ENCODE results near the gene EFNB3.

The EFNB3 gene, protein sequence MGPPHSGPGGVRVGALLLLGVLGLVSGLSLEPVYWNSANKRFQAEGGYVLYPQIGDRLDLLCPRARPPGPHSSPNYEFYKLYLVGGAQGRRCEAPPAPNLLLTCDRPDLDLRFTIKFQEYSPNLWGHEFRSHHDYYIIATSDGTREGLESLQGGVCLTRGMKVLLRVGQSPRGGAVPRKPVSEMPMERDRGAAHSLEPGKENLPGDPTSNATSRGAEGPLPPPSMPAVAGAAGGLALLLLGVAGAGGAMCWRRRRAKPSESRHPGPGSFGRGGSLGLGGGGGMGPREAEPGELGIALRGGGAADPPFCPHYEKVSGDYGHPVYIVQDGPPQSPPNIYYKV

DNA sequence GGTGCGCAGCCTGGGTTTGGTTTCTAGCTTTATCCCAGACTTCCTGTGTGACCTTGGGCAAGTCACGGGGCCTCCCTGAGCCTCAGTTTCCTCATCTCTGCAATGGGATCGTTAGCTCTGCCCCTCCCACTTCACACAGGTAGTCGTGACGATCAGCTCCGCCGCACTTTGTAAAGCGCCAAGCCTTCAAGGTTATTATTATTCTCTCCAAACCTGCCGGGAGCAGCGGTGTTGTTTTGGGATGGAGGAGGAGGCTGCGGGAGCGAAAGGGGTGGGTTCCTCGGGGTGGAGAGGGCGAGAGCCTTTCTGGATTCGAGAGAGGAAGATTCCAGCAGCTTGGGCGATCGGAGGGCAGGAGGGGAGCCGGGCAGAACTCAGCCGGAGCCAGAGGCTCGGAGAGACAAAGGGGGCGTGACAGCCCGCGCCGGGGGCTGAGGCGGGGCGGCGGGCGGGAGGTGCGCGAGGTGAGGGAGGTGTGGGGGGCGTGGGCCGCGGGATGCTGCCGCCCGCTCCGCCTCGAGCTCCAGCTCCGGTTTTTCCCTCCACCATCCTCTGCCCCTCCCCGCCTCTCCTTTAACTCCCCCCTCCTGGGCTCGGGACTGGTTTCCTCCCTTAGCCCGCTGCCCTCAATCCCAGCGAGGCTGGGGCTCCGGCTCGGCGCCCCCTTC lies at the start of gene EFNB3:
Gene EFNB3, plus strand, starts transcription at position 602 of the 668 bp plus-strand sequence. CDS start 397 bp downstream, outside the sequence.
- DNase-seq (ENCODE audit: low spot score), result no peak

DNA sequence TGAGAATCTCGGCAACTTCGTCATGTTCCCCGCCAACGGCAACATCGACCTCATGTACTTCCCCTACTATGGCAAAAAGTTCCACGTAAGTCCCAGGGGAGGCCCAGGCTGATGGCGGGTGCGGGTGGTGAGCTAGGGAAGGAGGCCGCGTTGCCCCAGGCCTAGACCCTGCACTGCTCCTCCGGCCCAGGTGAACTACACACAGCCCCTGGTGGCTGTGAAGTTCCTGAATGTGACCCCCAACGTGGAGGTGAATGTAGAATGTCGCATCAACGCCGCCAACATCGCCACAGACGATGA lies 49.5 kb upstream of the EFNB3 start:
- DNase-seq (ENCODE audit: low spot score), result no peak

DNA sequence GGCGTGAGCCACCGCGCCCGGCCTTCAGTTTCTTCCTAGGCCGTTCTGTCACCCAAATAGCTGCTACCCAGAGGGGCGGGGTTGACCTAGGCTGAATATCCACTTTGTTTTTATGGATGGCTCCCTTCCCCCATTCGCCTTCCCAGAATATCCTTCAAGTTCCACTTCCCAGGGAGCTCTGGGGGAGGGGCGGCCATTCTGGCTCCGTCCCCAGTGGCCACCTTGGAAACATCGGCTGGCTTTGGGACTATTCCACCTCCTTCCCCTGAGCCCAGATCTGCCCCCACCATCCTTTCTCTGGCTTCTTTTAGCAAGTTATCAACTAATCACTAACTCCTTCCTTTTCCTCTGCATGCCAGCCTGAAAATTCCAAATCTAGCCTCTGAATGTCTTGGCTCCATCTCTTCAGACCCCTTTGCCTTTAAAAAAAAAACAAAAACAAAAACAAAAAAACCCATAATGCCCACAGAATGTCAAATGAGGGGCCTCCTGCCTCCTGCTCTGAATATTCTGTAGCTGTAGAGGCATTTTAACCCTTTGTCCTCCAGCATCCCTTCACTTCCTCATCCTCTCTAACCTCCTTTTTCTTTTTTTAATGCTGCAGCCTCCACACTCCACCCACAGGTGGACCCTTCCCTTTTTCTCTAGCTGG lies 47.9 kb upstream of the EFNB3 start:
- DNase-seq (ENCODE audit: low spot score), result no peak

DNA sequence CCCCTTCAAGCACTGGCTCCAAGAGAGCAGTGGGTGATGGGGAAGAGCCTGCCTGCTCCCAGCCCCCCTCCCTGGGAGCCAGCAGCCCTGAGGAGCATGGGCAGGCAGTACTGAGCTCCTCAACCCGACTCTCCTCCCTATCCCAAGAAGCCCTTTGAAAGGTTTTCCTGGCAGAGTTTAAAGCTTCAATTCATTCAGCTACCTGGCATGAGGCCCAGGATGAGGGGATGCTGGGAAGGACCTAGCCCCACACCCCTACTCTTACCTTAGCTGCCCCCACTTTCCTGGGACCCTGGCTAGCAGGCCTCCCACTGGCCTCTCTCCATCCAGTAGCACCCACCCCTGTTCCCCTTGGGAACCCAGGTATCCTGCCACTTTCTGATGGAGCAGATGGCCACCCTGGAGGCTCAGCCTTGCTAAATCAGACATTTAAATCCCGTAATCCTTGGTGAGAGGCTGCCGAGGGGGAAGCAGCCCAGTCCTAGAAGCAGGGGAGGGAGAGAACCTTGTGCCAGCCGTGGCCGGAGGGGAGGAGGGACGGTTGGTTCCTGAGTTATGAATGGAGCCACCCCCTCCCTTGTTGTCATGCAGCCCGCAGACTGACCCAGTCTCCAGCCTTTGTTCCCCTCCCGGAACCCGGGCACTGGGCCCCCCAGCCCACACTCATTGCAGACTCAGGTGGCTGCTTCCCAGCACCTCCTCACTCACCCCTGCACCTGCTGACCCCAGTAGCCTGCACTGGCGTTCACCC lies 37.2 kb upstream of the EFNB3 start:
- no peak for DNase-seq (ENCODE audit: low spot score)

DNA sequence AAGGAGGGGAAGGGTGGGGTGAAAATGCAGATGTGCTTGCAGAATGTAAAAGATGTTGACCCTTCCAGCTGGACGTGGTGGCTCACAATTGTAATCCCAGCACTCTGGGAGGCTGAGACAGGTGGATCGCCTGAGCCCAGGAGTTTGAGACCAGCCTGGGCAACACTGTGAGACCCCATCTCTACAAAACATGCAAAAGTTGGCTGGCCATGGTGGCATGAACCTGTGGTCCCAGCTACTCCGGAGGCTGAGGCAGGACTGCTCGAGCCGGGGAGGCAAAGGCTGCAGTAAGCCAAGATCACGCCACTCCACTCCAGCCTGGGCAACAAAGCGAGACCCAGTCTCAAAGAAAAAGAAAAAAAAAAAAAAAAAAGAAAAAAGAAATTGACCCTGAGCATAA lies 36.5 kb upstream of the EFNB3 start:
- no peak for DNase-seq (ENCODE audit: low spot score)

DNA sequence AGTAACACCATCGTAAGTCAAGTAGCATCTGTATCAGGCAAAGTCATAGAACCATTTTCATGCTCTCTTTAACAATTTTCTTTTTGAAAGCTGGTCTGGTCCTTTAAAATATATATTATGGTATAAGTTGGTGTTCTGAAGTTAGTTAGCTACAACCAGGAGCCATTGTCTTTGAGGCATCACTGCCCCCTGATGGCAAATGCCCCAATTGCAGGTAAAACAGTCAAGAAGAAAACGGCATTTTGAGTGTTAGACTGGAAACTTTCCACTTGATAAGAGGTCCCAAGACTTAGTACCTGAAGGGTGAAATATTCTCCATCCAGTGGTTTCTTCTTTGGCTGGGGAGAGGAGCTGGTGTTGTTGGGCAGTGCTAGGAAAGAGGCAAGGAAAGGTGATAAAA lies 31.8 kb upstream of the EFNB3 start:
- peak; percentile 18 for DNase-seq (ENCODE audit: low spot score)

DNA sequence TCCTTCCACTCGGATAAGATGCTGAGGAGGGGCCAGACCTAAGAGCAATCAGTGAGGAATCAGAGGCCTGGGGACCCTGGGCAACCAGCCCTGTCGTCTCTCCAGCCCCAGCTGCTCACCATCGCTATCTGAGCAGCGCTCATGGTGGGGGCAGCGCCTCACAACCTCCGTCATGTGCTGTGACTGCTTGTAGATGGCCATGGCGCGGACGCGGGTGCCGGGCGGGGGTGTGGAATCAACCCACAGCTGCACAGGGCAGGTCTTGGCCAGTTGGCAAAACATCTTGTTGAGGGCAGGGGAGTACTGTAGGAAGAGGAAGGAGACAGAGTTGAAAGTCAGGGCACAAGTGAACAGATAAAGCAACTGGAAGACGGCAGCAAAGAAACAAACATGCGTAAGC lies 30.1 kb upstream of the EFNB3 start:
- no peak for DNase-seq (ENCODE audit: low spot score)

DNA sequence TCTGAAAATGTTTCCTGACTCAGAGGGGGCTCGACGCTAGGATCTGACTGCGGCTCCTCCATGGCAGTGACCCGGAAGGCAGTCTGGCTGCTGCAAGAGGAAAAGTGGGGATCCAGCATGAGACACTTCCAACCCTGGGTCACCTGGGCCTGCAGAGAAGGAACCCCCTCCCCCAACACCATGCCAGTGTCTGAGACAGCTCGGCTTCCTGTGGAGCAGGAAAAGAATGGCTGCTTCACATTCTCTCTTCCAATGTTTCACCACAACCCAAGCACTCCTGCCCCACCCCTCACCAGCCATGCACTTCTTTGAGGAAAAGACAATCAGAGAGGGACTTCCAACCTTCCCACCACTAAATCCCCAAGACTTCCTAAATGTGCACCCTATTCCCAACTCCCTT lies 28.5 kb upstream of the EFNB3 start:
- no peak for DNase-seq (ENCODE audit: low spot score)

DNA sequence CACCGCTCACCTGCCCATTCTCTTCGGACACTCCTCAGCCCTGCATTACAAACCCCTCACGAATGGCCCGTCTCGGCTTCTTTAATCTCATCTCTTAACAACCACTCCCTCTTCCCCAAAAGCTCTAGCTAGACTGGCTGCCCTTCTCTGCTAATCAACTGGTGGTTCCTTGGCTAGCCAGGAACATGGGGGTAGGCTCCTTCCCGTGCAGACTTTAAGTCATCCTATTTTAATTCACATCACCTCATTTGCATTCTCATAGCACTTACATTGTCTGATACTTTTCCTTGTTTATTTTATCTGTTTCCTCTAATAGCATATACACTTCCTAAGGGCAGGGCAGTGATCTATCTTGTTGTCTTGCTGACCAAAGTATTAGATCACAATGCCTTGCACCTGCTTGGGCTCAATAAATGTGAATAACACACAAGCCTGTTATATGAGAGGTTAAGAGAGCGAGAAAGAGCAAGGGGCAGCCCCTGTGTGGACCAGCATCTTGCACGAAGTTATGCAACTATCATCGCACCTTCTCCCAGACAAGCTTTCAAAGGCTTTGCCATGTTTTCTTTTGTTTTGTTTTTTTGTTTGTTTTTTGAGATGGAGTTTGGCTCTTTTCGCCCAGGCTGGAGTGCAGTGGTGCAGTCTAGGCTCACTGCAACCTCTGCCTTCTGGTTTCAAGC lies 27.5 kb upstream of the EFNB3 start:
- DNase-seq (ENCODE audit: low spot score), result no peak

DNA sequence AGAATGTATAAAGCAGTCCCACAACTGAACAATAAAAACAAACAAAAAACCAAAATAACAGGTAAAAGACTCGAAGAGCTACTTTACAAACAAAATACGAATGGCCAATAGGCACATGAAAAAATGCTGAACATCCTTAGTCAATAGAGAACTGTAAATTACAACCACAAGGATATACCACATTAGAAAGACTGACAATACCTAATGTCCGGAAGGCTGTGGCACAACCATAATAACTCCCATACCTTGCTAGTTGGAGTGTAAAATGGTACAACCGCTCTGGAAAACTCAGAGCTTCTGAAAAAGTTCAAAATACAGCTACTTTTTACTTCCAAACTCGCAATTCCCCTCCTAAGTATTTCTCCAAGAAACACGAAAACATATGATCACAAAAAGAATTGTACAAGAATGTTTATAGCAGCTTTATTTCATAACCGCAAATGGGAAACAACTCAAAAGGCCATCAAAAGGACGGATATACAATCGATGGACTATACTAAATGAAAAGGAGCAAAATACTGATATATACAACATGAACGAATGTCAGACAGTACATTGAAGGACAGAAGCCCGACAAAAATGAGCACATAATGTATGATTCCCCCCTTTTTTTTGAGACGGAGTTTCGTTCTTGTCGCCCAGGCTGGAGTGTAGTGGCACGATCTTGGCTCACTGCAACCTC lies 20.0 kb upstream of the EFNB3 start:
- no peak for DNase-seq (ENCODE audit: low spot score)

DNA sequence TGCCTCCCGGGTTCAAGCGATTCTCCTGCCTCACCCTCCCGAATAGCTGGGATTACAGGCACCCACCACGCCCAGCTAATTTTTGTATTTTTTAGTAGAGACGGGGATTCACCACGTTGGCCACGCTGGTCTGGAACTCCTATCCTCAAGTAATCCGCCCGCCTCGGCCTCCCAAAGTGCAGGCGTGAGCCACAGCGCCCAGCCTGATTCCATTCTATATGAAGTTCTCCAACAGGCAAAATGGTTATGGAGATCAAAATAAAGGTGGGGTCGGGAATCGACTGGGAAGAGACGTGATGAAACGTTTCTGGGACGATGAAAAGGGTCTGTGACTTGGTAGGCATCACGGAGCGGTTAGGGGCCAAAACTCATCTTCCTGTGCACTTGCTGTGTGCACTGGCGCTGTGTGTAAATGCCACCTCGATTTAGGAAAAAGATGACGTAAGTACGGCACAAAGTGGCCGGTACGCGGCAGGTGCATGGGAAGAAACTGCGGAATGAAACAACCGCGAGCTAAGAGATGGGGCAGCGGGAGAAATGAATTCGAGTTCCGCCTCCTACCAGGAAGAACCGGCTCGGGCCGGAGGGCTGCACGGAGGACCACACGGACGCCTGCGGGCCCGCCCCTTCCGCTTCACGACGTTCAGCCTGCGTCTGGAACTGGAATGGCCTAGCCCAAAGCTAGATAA lies 19.3 kb upstream of the EFNB3 start:
- DNase-seq (ENCODE audit: low spot score), result peak; percentile 87

DNA sequence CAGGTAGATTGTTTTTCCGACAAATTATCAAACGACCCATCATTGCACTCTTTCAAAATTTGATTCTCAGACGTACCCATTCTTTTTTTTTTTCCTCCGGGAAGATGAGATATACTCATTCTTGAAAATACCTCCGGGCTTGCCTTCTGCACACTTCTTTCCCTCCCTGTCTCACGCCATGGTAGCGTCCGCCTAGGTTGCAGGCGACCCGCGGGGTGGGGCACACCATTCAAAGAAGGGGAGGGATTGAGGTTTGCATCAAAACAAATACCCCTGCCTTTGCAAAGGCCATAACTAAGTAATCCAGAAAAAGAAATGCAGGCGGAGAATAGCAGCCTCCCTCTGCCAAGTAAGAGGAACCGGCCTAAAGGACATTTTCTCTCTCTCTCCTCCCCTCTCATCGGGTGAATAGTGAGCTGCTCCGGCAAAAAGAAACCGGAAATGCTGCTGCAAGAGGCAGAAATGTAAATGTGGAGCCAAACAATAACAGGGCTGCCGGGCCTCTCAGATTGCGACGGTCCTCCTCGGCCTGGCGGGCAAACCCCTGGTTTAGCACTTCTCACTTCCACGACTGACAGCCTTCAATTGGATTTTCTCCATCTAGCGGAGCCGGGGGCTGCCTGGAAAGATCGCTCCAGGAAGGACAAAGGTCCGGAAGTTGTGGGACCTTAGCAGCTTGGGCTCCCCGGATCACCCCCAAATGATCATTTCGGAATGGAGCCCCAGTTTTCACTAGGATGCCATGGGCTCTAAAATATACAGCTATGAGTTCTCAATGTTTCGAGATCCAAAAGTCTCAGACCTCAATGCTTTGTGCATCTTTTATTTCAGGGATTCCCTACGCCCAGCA lies 18.6 kb upstream of the EFNB3 start:
- peak; percentile 75 for DNase-seq (ENCODE audit: low spot score)

DNA sequence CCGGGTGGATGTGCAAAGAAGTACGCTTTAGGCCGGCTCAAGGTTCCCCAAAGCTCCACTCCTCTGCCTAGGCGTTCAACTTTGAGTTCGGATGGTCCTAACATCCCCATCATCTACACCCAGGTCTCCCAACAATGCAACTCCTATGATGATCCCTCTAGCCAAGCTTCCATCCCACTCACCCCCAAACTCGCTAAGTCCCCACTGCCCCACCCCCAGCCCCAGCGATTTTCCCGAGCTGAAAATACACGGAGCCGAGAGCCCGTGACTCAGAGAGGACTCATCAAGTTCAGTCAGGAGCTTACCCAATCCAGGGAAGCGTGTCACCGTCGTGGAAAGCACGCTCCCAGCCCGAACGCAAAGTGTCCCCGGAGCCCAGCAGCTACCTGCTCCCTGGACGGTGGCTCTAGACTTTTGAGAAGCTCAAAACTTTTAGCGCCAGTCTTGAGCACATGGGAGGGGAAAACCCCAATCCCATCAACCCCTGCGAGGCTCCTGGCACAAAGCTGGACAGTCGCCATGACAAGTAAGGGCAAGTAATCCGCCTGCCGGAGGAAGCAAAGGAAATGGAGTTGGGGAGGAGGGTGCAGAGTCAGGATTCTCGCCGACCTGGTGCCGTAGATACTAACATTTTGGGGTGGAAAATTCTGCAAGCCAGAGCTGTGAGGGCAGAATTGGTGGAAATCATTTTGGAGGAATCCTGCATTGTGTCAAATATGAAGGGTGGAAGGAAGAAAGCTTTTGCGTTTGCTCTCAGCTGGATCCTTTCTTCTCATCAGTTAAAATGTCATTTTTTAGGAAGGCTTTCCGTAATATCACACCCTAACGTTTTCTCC lies 17.7 kb upstream of the EFNB3 start, which contains the start of gene TP53:
Gene TP53, minus strand, starts transcription at position 419 of the 836 bp plus-strand sequence. CDS start 10,896 bp downstream, outside the sequence.
- peak; percentile 89 for DNase-seq (ENCODE audit: low spot score)

DNA sequence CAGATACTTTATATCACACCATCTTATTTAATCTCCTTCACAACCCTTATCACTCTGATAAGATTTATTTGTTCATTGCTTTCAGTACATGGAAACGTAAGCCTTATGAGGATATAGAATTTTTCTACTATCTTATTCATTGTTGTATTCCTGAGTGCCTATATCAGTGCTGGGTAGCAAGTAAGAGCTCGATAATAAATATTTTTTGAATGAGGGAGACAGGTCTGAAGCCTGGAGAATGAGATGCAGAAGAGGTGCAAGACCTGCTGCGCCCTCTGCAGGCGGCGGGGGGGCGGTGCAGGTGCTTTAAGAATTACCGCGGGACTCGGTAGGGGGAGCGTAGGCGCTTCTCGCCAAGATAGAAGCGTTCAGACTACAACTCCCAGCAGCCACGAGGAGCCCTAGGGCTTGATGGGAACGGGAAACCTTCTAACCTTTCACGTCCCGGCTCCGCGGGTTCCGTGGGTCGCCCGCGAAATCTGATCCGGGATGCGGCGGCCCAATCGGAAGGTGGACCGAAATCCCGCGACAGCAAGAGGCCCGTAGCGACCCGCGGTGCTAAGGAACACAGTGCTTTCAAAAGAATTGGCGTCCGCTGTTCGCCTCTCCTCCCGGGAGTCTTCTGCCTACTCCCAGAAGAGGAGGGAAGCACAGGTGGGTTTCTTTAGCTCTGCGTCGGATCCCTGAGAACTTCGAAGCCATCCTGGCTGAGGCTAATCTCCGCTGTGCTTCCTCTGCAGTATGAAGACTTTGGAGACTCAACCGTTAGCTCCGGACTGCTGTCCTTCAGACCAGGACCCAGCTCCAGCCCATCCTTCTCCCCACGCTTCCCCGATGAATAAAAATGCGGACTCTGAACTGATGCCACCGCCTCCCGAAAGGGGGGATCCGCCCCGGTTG lies 16.8 kb upstream of the EFNB3 start, which contains the start of gene WRAP53:
Gene WRAP53, plus strand, starts transcription at position 570 of the 900 bp plus-strand sequence. Its CDS starts 172 bp downstream, at position 742.
- DNase-seq (ENCODE audit: low spot score), result peak; percentile 97

DNA sequence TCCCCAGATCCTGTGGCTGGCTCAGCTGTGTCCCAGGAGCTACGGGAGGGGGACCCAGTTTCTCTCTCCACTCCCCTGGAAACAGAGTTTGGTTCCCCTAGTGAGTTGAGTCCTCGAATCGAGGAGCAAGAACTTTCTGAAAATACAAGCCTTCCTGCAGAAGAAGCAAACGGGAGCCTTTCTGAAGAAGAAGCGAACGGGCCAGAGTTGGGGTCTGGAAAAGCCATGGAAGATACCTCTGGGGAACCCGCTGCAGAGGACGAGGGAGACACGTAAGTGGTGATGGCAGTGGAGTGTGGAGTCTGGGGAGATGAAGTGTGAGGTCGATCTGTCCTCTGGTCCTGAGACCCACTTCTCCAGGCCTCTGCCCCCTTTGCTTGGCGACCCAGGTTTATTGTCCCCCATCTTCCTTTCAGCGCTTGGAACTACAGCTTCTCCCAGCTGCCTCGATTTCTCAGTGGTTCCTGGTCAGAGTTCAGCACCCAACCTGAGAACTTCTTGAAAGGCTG lies 16.1 kb upstream of the EFNB3 start:
- DNase-seq (ENCODE audit: low spot score), result no peak

DNA sequence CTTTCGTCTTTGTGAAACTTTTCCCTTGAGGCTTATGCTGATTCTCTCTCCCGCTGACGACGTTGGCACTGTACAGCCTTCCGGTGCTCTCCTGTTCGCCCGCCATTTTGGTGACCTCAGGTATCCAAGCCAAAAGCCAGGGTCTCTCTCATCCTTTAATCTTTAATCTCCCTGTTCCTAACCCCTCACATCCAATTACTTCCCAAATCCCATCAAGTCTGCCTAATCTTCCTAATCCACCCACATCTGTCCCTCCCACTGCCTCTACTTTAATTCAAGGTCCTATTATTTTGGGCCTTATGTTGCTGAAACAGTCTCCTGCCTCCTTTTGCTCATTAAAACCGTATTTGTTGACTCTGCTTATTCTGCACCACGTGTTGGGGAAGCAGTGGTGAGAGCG lies 9.4 kb upstream of the EFNB3 start:
- no peak for DNase-seq (ENCODE audit: low spot score)

DNA sequence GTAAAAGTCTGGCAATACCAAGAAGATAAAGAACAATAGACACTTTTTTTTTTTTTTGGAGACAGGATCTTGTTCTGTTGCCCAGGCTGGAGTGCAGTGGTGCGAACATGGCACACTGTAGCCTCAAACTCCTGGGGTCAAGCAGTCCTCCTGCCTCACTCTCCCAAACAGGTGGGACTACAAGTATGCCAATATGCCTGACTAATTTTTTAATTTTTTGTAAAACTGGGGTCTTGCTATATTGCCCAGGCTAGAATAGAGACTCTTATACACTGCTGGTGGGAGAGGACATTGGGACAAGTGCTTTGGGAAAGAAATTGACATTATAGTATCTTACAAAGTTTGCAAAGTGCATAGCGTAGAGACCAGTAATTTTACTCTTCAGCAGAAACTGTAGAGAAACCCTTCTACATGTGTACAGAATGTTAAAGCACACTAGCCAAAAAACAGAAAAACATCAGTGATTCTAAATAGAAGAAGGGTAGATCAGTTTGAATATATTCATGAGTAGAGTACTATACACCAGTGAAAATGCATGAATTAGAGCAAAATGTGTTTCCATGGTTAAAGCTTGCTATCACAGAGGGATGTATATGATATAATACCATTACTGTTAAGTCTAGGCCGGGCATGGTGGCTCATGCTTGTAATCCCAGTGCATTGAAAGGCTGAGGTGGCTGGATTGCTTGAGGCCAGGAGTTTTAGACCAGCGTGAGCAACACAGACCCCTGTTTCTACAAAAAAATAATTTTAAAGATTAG lies 7.0 kb upstream of the EFNB3 start:
- no peak for DNase-seq (ENCODE audit: low spot score)
